ENCODE data around the gene TACC2.

The TACC2 gene

GRCh38 chr10:122126763-122127659, 138.0 kb downstream of the TACC2 start:
- peak in 2 of 4 experiments; percentile 24 to 34 for DNase-seq

- DNase-seq = no peak
Measured at GRCh38 chr10:122127943-122128342, 139.0 kb downstream of the TACC2 start.

- DNase-seq = no peak
Measured at GRCh38 chr10:122128357-122128756, 139.4 kb downstream of the TACC2 start.

- no peak for DNase-seq
Measured at GRCh38 chr10:122130474-122131110, 141.6 kb downstream of the TACC2 start.

- DNase-seq = no peak
Measured at GRCh38 chr10:122132331-122132755, 143.4 kb downstream of the TACC2 start.

GRCh38 chr10:122132882-122133565, 144.1 kb downstream of the TACC2 start:
- DNase-seq = no peak

GRCh38 chr10:122135251-122136025, 146.5 kb downstream of the TACC2 start:
- no peak for DNase-seq

- no peak for DNase-seq
Measured at GRCh38 chr10:122138831-122139625, 150.1 kb downstream of the TACC2 start.

GRCh38 chr10:122139627-122140170, 150.7 kb downstream of the TACC2 start:
- DNase-seq = no peak

- no peak for DNase-seq
Measured at GRCh38 chr10:122140461-122140902, 151.5 kb downstream of the TACC2 start.

- DNase-seq = peak; percentile 38 to 70 (median 55)
Measured at GRCh38 chr10:122140941-122141623, 152.1 kb downstream of the TACC2 start.

GRCh38 chr10:122141821-122142640, 153.1 kb downstream of the TACC2 start:
- DNase-seq = no peak

GRCh38 chr10:122142641-122143237, 153.8 kb downstream of the TACC2 start:
- peak in 3 of 4 experiments; percentile 15 to 37 (median 35) for DNase-seq

- peak in 1 of 4 experiments; percentile 17 for DNase-seq
Measured at GRCh38 chr10:122143238-122143841, 154.4 kb downstream of the TACC2 start.

- no peak for DNase-seq
Measured at GRCh38 chr10:122144199-122144598, 155.2 kb downstream of the TACC2 start.

- no peak for DNase-seq
Measured at GRCh38 chr10:122145113-122145512, 156.2 kb downstream of the TACC2 start.

GRCh38 chr10:122147663-122148062, 158.7 kb downstream of the TACC2 start:
- no peak for DNase-seq

GRCh38 chr10:122148876-122149560, 160.1 kb downstream of the TACC2 start:
- DNase-seq = no peak
